Measurements from ENCODE around the gene KRT222.

The KRT222 gene

GRCh38 chr17:40622509-40622928, 42.5 kb downstream of the KRT222 start:
- Histone ChIP-seq H3K4me1 (ENCODE audit: control insufficient read depth, insufficient read depth, low read length) (no peaks in the 10 kb centered on the region), H3K9ac (ENCODE audit: low read length) (no peak overlapping the region), H3K4me3 (ENCODE audit: low read length) (no peak overlapping the region), H3K27me3 (ENCODE audit: control insufficient read depth, insufficient read depth, low read length) (peaks cover 6% of the 10 kb centered on the region), H3K9me3 (ENCODE audit: control insufficient read depth, low read length) (no peaks in the 10 kb centered on the region), H3K36me3 (ENCODE audit: control insufficient read depth, insufficient read depth, low read length) (no peaks in the 10 kb centered on the region)

- H3K9me3 ChIP-seq (ENCODE audit: control insufficient read depth, low read length), result no peaks in the 10 kb centered on the region
- H3K4me3 ChIP-seq (ENCODE audit: low read length), result no peak overlapping the region
Observed at GRCh38 chr17:40621578-40621977, 43.4 kb downstream of the KRT222 start.

GRCh38 chr17:40621019-40621418, 44.0 kb downstream of the KRT222 start:
- Histone ChIP-seq H3K4me3 (ENCODE audit: low read length) (no peak overlapping the region), H3K36me3 (ENCODE audit: control insufficient read depth, insufficient read depth, low read length) (no peaks in the 10 kb centered on the region), H3K9me3 (ENCODE audit: control insufficient read depth, low read length) (no peaks in the 10 kb centered on the region)

More at GRCh38 chr17:40621578-40621977, 43.4 kb downstream of the KRT222 start:
- Histone ChIP-seq H3K4me1 (ENCODE audit: control insufficient read depth, insufficient read depth, low read length) (no peaks in the 10 kb centered on the region), H3K9ac (ENCODE audit: low read length) (no peak overlapping the region), H3K27me3 (ENCODE audit: control insufficient read depth, insufficient read depth, low read length) (peaks cover 6% of the 10 kb centered on the region), H3K36me3 (ENCODE audit: control insufficient read depth, insufficient read depth, low read length) (no peaks in the 10 kb centered on the region)

DNA sequence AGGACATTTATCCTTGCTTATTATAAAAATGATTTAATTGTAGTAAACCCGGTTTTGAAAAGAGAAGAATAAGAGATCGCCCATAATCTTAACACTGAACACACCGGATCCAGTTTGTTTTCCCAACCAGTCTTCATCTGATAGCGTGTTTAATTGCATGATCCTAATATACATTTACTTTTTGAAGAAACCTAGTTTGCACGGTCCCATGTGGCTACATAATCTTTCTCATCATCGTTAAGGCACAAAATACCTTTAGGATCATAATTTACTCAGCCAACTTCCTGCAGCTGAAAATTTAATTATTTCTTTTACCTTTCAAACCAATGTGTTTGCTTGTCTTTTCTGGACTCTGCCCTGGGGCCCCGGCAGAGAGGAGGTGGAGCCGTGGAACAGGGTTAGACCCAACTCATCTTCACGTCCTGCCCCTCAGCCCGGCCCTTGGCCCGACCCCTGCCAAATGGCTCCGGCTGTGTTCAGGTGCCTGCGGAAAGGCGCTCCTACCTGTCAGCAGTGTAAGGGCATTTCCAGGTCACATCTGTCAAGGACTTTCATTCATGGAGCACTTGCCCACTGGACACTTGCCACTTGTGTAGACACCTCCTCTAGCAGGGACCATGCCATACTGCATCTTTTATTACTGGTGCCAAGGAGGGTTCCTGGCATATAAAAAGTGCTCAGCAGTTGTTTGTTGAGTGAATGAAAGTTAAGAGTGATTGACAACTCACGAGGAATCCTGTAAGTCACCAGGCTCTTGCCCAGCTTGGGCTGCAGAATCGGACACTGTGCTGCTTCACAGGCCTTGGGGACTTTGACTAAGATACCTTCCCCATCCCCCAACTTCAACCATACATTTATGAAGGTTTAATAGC, 46.0 kb downstream of the KRT222 start:
- Histone ChIP-seq H3K4me1 (ENCODE audit: control insufficient read depth, insufficient read depth, low read length) (no peaks in the 10 kb centered on the region), H3K4me3 (ENCODE audit: low read length) (no peak overlapping the region)

More at GRCh38 chr17:40621019-40621418, 44.0 kb downstream of the KRT222 start:
- H3K4me1 ChIP-seq (ENCODE audit: control insufficient read depth, insufficient read depth, low read length), result no peaks in the 10 kb centered on the region
- H3K9ac ChIP-seq (ENCODE audit: low read length), result no peak overlapping the region
- H3K27me3 ChIP-seq (ENCODE audit: control insufficient read depth, insufficient read depth, low read length), result peaks cover 6% of the 10 kb centered on the region

GRCh38 chr17:40617678-40618240, 47.2 kb downstream of the KRT222 start:
- peaks cover 8% of the 10 kb centered on the region for H3K27me3 ChIP-seq (ENCODE audit: control insufficient read depth, insufficient read depth, low read length)

More for the DNA sequence above, 46.0 kb downstream of the KRT222 start:
- H3K27me3 ChIP-seq (ENCODE audit: control insufficient read depth, insufficient read depth, low read length), result peaks cover 6% of the 10 kb centered on the region
- no peak overlapping the region for H3K9ac ChIP-seq (ENCODE audit: low read length)
- no peaks in the 10 kb centered on the region for H3K9me3 ChIP-seq (ENCODE audit: control insufficient read depth, low read length)
- H3K36me3 ChIP-seq (ENCODE audit: control insufficient read depth, insufficient read depth, low read length), result no peaks in the 10 kb centered on the region

DNA sequence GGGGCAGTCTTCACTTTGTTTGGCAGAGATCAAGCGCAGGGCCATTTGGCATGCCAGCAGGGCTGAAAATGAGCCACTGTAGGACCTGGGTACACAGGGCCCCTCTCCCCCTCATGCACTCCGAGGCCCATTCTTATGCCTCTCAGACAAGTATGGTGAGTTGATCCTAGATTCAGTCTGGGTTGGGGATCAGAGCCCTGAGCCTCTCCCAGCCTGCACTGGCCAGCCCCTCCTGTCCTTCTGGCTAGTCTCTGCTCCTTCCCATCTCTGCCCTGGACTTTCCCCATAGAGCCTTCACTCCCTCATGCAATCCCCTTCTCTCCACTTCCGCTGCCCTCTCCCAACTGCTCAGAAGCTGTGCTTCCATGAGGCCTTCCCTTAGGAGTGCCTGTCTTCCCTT, 48.4 kb downstream of the KRT222 start:
- H3K27me3 ChIP-seq (ENCODE audit: control insufficient read depth, insufficient read depth, low read length), result peaks cover 8% of the 10 kb centered on the region
- no peaks in the 10 kb centered on the region for H3K9me3 ChIP-seq (ENCODE audit: control insufficient read depth, low read length)
- no peak overlapping the region for H3K9ac ChIP-seq (ENCODE audit: low read length)
- no peaks in the 10 kb centered on the region for H3K4me1 ChIP-seq (ENCODE audit: control insufficient read depth, insufficient read depth, low read length)
- no peak overlapping the region for H3K4me3 ChIP-seq (ENCODE audit: low read length)
- H3K36me3 ChIP-seq (ENCODE audit: control insufficient read depth, insufficient read depth, low read length), result no peaks in the 10 kb centered on the region

More at GRCh38 chr17:40617678-40618240, 47.2 kb downstream of the KRT222 start:
- Histone ChIP-seq H3K4me3 (ENCODE audit: low read length) (no peak overlapping the region), H3K9ac (ENCODE audit: low read length) (no peak overlapping the region), H3K4me1 (ENCODE audit: control insufficient read depth, insufficient read depth, low read length) (no peaks in the 10 kb centered on the region), H3K9me3 (ENCODE audit: control insufficient read depth, low read length) (no peaks in the 10 kb centered on the region), H3K36me3 (ENCODE audit: control insufficient read depth, insufficient read depth, low read length) (no peaks in the 10 kb centered on the region)

DNA sequence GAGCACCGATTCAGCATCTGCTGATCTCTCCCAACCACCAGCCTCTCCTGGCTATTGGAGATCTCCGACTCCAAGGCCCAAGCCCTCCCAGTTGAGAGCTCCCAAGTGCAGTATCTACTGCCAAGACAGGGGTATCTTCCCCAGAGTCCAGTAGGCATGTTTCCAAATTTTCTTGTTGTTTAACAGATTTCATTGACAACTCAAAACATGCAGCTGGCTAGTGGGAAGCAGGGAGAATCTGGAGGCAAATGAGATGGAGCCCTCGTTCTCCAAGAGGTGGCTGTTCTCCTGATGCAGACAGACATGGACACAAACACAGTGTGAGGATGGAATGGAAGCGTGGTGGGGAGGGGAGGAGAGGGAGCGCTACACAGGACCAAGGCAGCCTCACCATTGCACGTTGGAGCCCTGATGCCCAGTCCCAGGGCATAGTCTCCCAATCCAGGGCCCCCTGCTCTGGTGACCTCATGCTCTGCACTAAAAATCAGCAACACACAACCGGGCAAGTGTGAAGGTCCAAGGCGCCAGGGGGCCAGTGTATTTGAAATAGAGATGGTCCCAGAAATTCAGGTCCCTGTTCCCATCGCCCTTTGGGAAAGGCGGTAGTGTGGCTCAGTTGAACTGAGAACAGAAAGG, 49.0 kb downstream of the KRT222 start:
- Histone ChIP-seq H3K9ac (ENCODE audit: low read length) (no peak overlapping the region), H3K36me3 (ENCODE audit: control insufficient read depth, insufficient read depth, low read length) (no peaks in the 10 kb centered on the region), H3K4me3 (ENCODE audit: low read length) (no peak overlapping the region), H3K27me3 (ENCODE audit: control insufficient read depth, insufficient read depth, low read length) (peaks cover 8% of the 10 kb centered on the region), H3K4me1 (ENCODE audit: control insufficient read depth, insufficient read depth, low read length) (no peaks in the 10 kb centered on the region), H3K9me3 (ENCODE audit: control insufficient read depth, low read length) (no peaks in the 10 kb centered on the region)

- no peaks in the 10 kb centered on the region for H3K4me1 ChIP-seq (ENCODE audit: control insufficient read depth, insufficient read depth, low read length)
- no peak overlapping the region for H3K4me3 ChIP-seq (ENCODE audit: low read length)
- no peaks in the 10 kb centered on the region for H3K9me3 ChIP-seq (ENCODE audit: control insufficient read depth, low read length)
- no peak overlapping the region for H3K9ac ChIP-seq (ENCODE audit: low read length)
- H3K36me3 ChIP-seq (ENCODE audit: control insufficient read depth, insufficient read depth, low read length), result no peaks in the 10 kb centered on the region
- peaks cover 8% of the 10 kb centered on the region for H3K27me3 ChIP-seq (ENCODE audit: control insufficient read depth, insufficient read depth, low read length)
Observed at GRCh38 chr17:40615068-40615840, 49.7 kb downstream of the KRT222 start.

- H3K27me3 ChIP-seq (ENCODE audit: control insufficient read depth, insufficient read depth, low read length), result peaks cover 8% of the 10 kb centered on the region
- no peaks in the 10 kb centered on the region for H3K9me3 ChIP-seq (ENCODE audit: control insufficient read depth, low read length)
- H3K4me1 ChIP-seq (ENCODE audit: control insufficient read depth, insufficient read depth, low read length), result no peaks in the 10 kb centered on the region
- no peak overlapping the region for H3K9ac ChIP-seq (ENCODE audit: low read length)
- H3K36me3 ChIP-seq (ENCODE audit: control insufficient read depth, insufficient read depth, low read length), result no peaks in the 10 kb centered on the region
- no peak overlapping the region for H3K4me3 ChIP-seq (ENCODE audit: low read length)
Observed at GRCh38 chr17:40614431-40615067, 50.4 kb downstream of the KRT222 start.

DNA sequence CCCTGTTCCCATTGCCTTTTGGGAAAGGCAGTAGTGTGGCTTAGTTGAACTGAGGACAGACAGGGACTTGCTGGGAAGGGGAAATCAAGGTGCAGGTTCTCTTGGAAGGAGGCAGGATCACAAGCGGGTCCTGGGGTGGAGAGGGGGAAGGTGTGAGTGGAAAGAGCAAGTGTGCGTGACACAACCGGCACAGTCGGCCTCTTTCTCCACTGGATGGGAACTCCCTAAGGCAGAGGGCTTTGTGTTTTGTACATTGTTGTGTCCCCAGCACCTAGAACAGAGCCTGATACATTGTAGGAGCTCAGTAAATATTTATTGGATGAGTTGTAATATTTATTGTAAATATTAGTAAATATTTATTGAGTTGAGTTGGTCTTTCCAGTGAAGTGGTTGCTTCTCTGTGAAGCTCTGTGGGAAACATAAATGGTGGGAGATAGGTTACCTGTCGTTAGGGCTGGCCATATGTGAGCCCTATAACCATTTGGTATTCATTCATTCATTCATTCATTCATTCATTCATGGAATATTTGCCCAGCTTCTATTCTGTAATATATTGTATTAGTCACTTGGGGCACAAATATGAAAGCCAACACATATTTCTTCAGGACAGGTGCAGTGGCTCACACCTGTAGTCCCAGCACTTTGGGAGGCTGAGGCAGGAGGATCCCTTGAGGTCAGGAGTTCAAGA, 51.4 kb downstream of the KRT222 start:
- Histone ChIP-seq H3K36me3 (ENCODE audit: control insufficient read depth, insufficient read depth, low read length) (no peaks in the 10 kb centered on the region), H3K9me3 (ENCODE audit: control insufficient read depth, low read length) (no peaks in the 10 kb centered on the region), H3K4me1 (ENCODE audit: control insufficient read depth, insufficient read depth, low read length) (no peaks in the 10 kb centered on the region), H3K27me3 (ENCODE audit: control insufficient read depth, insufficient read depth, low read length) (peaks cover 2% of the 10 kb centered on the region), H3K4me3 (ENCODE audit: low read length) (no peak overlapping the region), H3K9ac (ENCODE audit: low read length) (no peak overlapping the region)
